HG03039 (cell line): ENCODE data around the gene OAT.
"Not testable (repeated sequence)": the region's sequence is repeated elsewhere in the genome, so short reads cannot be mapped to it uniquely, and the experiment has no call there.

ENCODE experiments used
- ATAC-seq: cut with Tn5 transposase; IDR thresholded peaks from one replicate; pipeline ENCODE4 v1.9.1; 2021; ENCODE audit warnings: mild to moderate bottlenecking, moderate library complexity; ENCODE audit not compliant: unreplicated experiment

The OAT gene

GRCh38 chr10:124447751-124448466 lies 29.2 kb upstream of the OAT start:
- ATAC-seq, result no peak

GRCh38 chr10:124446830-124447750 lies 28.4 kb upstream of the OAT start:
- no peak for ATAC-seq

GRCh38 chr10:124441694-124442093 lies 23.0 kb upstream of the OAT start:
- ATAC-seq, result not testable (repeated sequence)

- no peak for ATAC-seq
Observed at GRCh38 chr10:124436191-124436638, 17.5 kb upstream of the OAT start.

- ATAC-seq, result not testable (repeated sequence)
Observed at GRCh38 chr10:124435683-124436082, 17.0 kb upstream of the OAT start.

- ATAC-seq, result no peak
Observed at GRCh38 chr10:124433461-124433860, 14.7 kb upstream of the OAT start.

GRCh38 chr10:124430077-124430476 lies 11.4 kb upstream of the OAT start:
- no peak for ATAC-seq

GRCh38 chr10:124429576-124429975 lies 10.9 kb upstream of the OAT start:
- ATAC-seq, result no peak

GRCh38 chr10:124428207-124428777 lies 9.6 kb upstream of the OAT start:
- no peak for ATAC-seq

GRCh38 chr10:124425227-124425962 lies 6.7 kb upstream of the OAT start:
- no peak for ATAC-seq

- ATAC-seq, result no peak
Observed at GRCh38 chr10:124423813-124424212, 5.1 kb upstream of the OAT start.

GRCh38 chr10:124422742-124423141 lies 4.0 kb upstream of the OAT start:
- ATAC-seq, result no peak

- ATAC-seq, result no peak
Observed at GRCh38 chr10:124420254-124420653, 1.5 kb upstream of the OAT start.

- ATAC-seq, result no peak
Observed at GRCh38 chr10:124419635-124420034, 912 bp upstream of the OAT start.

- peak; percentile 15 for ATAC-seq
Observed at GRCh38 chr10:124417895-124418725, 613 bp downstream of the OAT start.

- ATAC-seq, result no peak
Observed at GRCh38 chr10:124416733-124417132, 2.0 kb downstream of the OAT start.

- no peak for ATAC-seq
Observed at GRCh38 chr10:124415210-124415609, 3.5 kb downstream of the OAT start.

GRCh38 chr10:124414076-124414475 lies 4.6 kb downstream of the OAT start:
- no peak for ATAC-seq

- no peak for ATAC-seq
Observed at GRCh38 chr10:124409696-124410095, 9.0 kb downstream of the OAT start.

- no peak for ATAC-seq
Observed at GRCh38 chr10:124408357-124408756, 10.4 kb downstream of the OAT start.
